Stimulated activated memory B cell treated with anti-CD40 and anti-IgM and Interleukin-4, amounts not matched to agents 10 μg/mL and 1 μg/mL and 100 μg/mL, for 72 hours (primary cell): ENCODE data around the gene DCK.
"Not testable (repeated sequence)": the region's sequence is repeated elsewhere in the genome, so short reads cannot be mapped to it uniquely, and the experiment has no call there.

Source experiments
- ATAC-seq: fragments of 150-1000 bp; cut with Tn5 transposase; 2 replicates; pipeline ENCODE4 v1.10.0; 2021
- H3K27ac Mint-ChIP-seq: one replicate; pipeline ENCODE4 v1.8.0; 2022; ENCODE audit warnings: mild to moderate bottlenecking, mixed read lengths
- H3K27me3 Mint-ChIP-seq: one replicate; pipeline ENCODE4 v1.8.0; 2022; ENCODE audit warnings: mixed read lengths
- H3K36me3 Mint-ChIP-seq: one replicate; pipeline ENCODE4 v1.8.0; 2022; ENCODE audit warnings: mixed read lengths
- H3K4me1 Mint-ChIP-seq: one replicate; pipeline ENCODE4 v1.8.0; 2022; ENCODE audit warnings: mixed read lengths
- H3K4me3 Mint-ChIP-seq: one replicate; pipeline ENCODE4 v1.8.0; 2022; ENCODE audit warnings: mild to moderate bottlenecking, moderate library complexity, mixed read lengths
- H3K9me3 Mint-ChIP-seq: one replicate; pipeline ENCODE4 v1.8.0; 2022; ENCODE audit warnings: mixed read lengths

The DCK gene

GRCh38 chr4:71017391-71017790, 23.9 kb downstream of the DCK start:
- not testable (repeated sequence) for H3K27me3 Mint-ChIP-seq

GRCh38 chr4:71020611-71021010, 27.2 kb downstream of the DCK start:
- H3K36me3 Mint-ChIP-seq: peaks cover 20% of the 10 kb centered on the region
- no peaks in the 10 kb centered on the region for H3K27me3 Mint-ChIP-seq
- peaks cover 4% of the 10 kb centered on the region for H3K9me3 Mint-ChIP-seq
- peaks cover 3% of the 10 kb centered on the region for H3K4me1 Mint-ChIP-seq
- no peak overlapping the region for H3K4me3 Mint-ChIP-seq
- no peak for ATAC-seq
- no peak overlapping the region for H3K27ac Mint-ChIP-seq

More at GRCh38 chr4:71017391-71017790, 23.9 kb downstream of the DCK start:
- not testable (repeated sequence) for H3K4me3 Mint-ChIP-seq, H3K27ac Mint-ChIP-seq, ATAC-seq, H3K9me3 Mint-ChIP-seq
- Mint-ChIP-seq H3K36me3 (peaks cover 24% of the 10 kb centered on the region), H3K4me1 (peaks cover 17% of the 10 kb centered on the region)

- no peaks in the 10 kb centered on the region for H3K27me3 Mint-ChIP-seq
- H3K27ac Mint-ChIP-seq: no peak overlapping the region
- peaks cover 30% of the 10 kb centered on the region for H3K36me3 Mint-ChIP-seq
- H3K9me3 Mint-ChIP-seq: no peaks in the 10 kb centered on the region
- no peak for ATAC-seq
- no peaks in the 10 kb centered on the region for H3K4me1 Mint-ChIP-seq
- no peak overlapping the region for H3K4me3 Mint-ChIP-seq
These were observed 32.2 kb downstream of the DCK start for GRCh38 chr4:71025654-71026053.

GRCh38 chr4:71026086-71026485, 32.6 kb downstream of the DCK start:
- no peak for ATAC-seq
- Mint-ChIP-seq H3K9me3 (no peaks in the 10 kb centered on the region), H3K27ac (no peak overlapping the region), H3K27me3 (no peaks in the 10 kb centered on the region), H3K4me3 (no peak overlapping the region), H3K4me1 (no peaks in the 10 kb centered on the region), H3K36me3 (peaks cover 30% of the 10 kb centered on the region)

- Mint-ChIP-seq H3K4me1 (no peaks in the 10 kb centered on the region), H3K4me3 (no peak overlapping the region), H3K36me3 (peaks cover 30% of the 10 kb centered on the region), H3K27ac (no peak overlapping the region), H3K27me3 (no peaks in the 10 kb centered on the region), H3K9me3 (no peaks in the 10 kb centered on the region)
- no peak for ATAC-seq
These were observed 34.2 kb downstream of the DCK start for GRCh38 chr4:71027611-71028010.

GRCh38 chr4:71029504-71029903, 36.1 kb downstream of the DCK start:
- Mint-ChIP-seq H3K4me1 (no peaks in the 10 kb centered on the region), H3K27me3 (no peaks in the 10 kb centered on the region), H3K36me3 (peaks cover 17% of the 10 kb centered on the region), H3K27ac (no peak overlapping the region), H3K4me3 (no peak overlapping the region), H3K9me3 (no peaks in the 10 kb centered on the region)
- no peak for ATAC-seq

GRCh38 chr4:71032106-71032505, 38.7 kb downstream of the DCK start:
- H3K9me3 Mint-ChIP-seq, H3K4me3 Mint-ChIP-seq, H3K27me3 Mint-ChIP-seq, H3K4me1 Mint-ChIP-seq, H3K36me3 Mint-ChIP-seq, ATAC-seq: not testable (repeated sequence)
- peak overlapping the region; percentile 22 for H3K27ac Mint-ChIP-seq

GRCh38 chr4:71045256-71045655, 51.8 kb downstream of the DCK start:
- no peak for ATAC-seq
- Mint-ChIP-seq H3K27me3 (no peaks in the 10 kb centered on the region), H3K36me3 (peaks cover 34% of the 10 kb centered on the region), H3K27ac (no peak overlapping the region), H3K9me3 (peaks cover 11% of the 10 kb centered on the region), H3K4me3 (no peak overlapping the region), H3K4me1 (peaks cover 8% of the 10 kb centered on the region)

- Mint-ChIP-seq H3K4me3 (no peak overlapping the region), H3K4me1 (no peaks in the 10 kb centered on the region), H3K27ac (no peak overlapping the region), H3K27me3 (no peaks in the 10 kb centered on the region), H3K9me3 (peaks cover 7% of the 10 kb centered on the region), H3K36me3 (no peaks in the 10 kb centered on the region)
- ATAC-seq: no peak
These were observed 55.9 kb downstream of the DCK start for GRCh38 chr4:71049395-71049794.

GRCh38 chr4:71050809-71051208, 57.4 kb downstream of the DCK start:
- ATAC-seq: no peak
- Mint-ChIP-seq H3K4me3 (no peak overlapping the region), H3K36me3 (no peaks in the 10 kb centered on the region), H3K4me1 (no peaks in the 10 kb centered on the region), H3K9me3 (peaks cover 7% of the 10 kb centered on the region), H3K27me3 (no peaks in the 10 kb centered on the region), H3K27ac (no peak overlapping the region)

GRCh38 chr4:71052034-71052433, 58.6 kb downstream of the DCK start:
- no peak overlapping the region for H3K4me3 Mint-ChIP-seq
- H3K9me3 Mint-ChIP-seq: peaks cover 7% of the 10 kb centered on the region
- H3K27me3 Mint-ChIP-seq: no peaks in the 10 kb centered on the region
- no peaks in the 10 kb centered on the region for H3K36me3 Mint-ChIP-seq
- no peak for ATAC-seq
- H3K4me1 Mint-ChIP-seq: no peaks in the 10 kb centered on the region
- no peak overlapping the region for H3K27ac Mint-ChIP-seq

GRCh38 chr4:71052716-71053115, 59.3 kb downstream of the DCK start:
- H3K4me3 Mint-ChIP-seq: no peak overlapping the region
- H3K27ac Mint-ChIP-seq: no peak overlapping the region

GRCh38 chr4:71053613-71054012, 60.2 kb downstream of the DCK start:
- H3K36me3 Mint-ChIP-seq, H3K9me3 Mint-ChIP-seq, H3K4me1 Mint-ChIP-seq, H3K27ac Mint-ChIP-seq, ATAC-seq, H3K27me3 Mint-ChIP-seq, H3K4me3 Mint-ChIP-seq: not testable (repeated sequence)

More at GRCh38 chr4:71052716-71053115, 59.3 kb downstream of the DCK start:
- Mint-ChIP-seq H3K4me1 (no peaks in the 10 kb centered on the region), H3K27me3 (no peaks in the 10 kb centered on the region), H3K36me3 (no peaks in the 10 kb centered on the region), H3K9me3 (peaks cover 7% of the 10 kb centered on the region)
- ATAC-seq: no peak

GRCh38 chr4:71059573-71059972, 66.1 kb downstream of the DCK start:
- not testable (repeated sequence) for H3K27ac Mint-ChIP-seq, ATAC-seq, H3K4me3 Mint-ChIP-seq, H3K36me3 Mint-ChIP-seq, H3K4me1 Mint-ChIP-seq, H3K9me3 Mint-ChIP-seq, H3K27me3 Mint-ChIP-seq

GRCh38 chr4:71062436-71062835, 69.0 kb downstream of the DCK start:
- H3K4me1 Mint-ChIP-seq: no peaks in the 10 kb centered on the region
- no peak overlapping the region for H3K4me3 Mint-ChIP-seq
- no peaks in the 10 kb centered on the region for H3K27me3 Mint-ChIP-seq
- H3K9me3 Mint-ChIP-seq: no peaks in the 10 kb centered on the region
- no peak for ATAC-seq
- no peak overlapping the region for H3K27ac Mint-ChIP-seq
- no peaks in the 10 kb centered on the region for H3K36me3 Mint-ChIP-seq

GRCh38 chr4:71063711-71064110, 70.3 kb downstream of the DCK start:
- H3K4me3 Mint-ChIP-seq: no peak overlapping the region
- no peaks in the 10 kb centered on the region for H3K9me3 Mint-ChIP-seq
- no peaks in the 10 kb centered on the region for H3K4me1 Mint-ChIP-seq
- no peak for ATAC-seq
- H3K36me3 Mint-ChIP-seq: no peaks in the 10 kb centered on the region
- no peaks in the 10 kb centered on the region for H3K27me3 Mint-ChIP-seq
- no peak overlapping the region for H3K27ac Mint-ChIP-seq

GRCh38 chr4:71064521-71064920, 71.1 kb downstream of the DCK start:
- H3K27ac Mint-ChIP-seq: no peak overlapping the region
- H3K27me3 Mint-ChIP-seq: no peaks in the 10 kb centered on the region
- H3K9me3 Mint-ChIP-seq: no peaks in the 10 kb centered on the region
- no peaks in the 10 kb centered on the region for H3K36me3 Mint-ChIP-seq
- no peaks in the 10 kb centered on the region for H3K4me1 Mint-ChIP-seq
- H3K4me3 Mint-ChIP-seq: no peak overlapping the region
- no peak for ATAC-seq
